Cardiac fibroblast (primary cell): ENCODE results near the gene RUFY4.
"Not testable (repeated sequence)": the region's sequence is repeated elsewhere in the genome, so short reads cannot be mapped to it uniquely, and the experiment has no call there.

Experiments used
- DNase-seq, 2 donors: peaks; one replicate each; pipeline versions ENCODE4 v3.0.0 to v3.0.0-alpha.2; 2010; ENCODE audit warnings: low read depth in 2 of 2
- H3K4me3 ChIP-seq, 2 donors: replicated peaks in 1 of 2; 1 replicate in 1 of 2; 2 replicates in 1 of 2; pipeline ENCODE4 v1.5.1; 2011; ENCODE audit warnings: low read depth in 2 of 2, low read length in 2 of 2, mild to moderate bottlenecking in 2 of 2, moderate library complexity in 1 of 2
- TF ChIP-seq, protein P1 (sequence below): IDR thresholded peaks from one replicate; pipeline ENCODE4 v1.5.1; 2011; ENCODE audit warnings: low read depth, mild to moderate bottlenecking, low read length, inconsistent platforms

Gene RUFY4

DNA sequence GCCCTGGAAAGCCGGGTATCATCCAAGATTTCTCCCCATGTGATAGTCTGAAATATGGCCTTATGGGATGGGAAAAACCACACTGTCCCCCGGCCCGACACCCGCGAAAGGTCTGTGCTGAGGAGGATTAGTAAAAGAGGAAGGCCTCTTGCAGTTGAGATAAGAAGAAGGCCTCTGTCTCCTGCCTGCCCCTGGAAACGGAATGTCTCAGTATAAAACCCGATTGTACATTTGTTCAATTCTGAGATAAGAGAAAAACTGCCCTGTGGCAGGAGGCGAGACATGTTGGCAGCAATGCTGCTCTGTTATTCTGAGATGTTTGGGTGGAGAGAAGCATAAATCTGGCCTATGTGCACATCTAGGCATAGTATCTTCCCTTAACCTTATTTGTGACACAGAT, 26.8 kb downstream of the RUFY4 start:
- TF ChIP-seq, protein P1, sequence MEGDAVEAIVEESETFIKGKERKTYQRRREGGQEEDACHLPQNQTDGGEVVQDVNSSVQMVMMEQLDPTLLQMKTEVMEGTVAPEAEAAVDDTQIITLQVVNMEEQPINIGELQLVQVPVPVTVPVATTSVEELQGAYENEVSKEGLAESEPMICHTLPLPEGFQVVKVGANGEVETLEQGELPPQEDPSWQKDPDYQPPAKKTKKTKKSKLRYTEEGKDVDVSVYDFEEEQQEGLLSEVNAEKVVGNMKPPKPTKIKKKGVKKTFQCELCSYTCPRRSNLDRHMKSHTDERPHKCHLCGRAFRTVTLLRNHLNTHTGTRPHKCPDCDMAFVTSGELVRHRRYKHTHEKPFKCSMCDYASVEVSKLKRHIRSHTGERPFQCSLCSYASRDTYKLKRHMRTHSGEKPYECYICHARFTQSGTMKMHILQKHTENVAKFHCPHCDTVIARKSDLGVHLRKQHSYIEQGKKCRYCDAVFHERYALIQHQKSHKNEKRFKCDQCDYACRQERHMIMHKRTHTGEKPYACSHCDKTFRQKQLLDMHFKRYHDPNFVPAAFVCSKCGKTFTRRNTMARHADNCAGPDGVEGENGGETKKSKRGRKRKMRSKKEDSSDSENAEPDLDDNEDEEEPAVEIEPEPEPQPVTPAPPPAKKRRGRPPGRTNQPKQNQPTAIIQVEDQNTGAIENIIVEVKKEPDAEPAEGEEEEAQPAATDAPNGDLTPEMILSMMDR = no peak
- no peak overlapping the region for H3K4me3 ChIP-seq
- DNase-seq = no peak

DNA sequence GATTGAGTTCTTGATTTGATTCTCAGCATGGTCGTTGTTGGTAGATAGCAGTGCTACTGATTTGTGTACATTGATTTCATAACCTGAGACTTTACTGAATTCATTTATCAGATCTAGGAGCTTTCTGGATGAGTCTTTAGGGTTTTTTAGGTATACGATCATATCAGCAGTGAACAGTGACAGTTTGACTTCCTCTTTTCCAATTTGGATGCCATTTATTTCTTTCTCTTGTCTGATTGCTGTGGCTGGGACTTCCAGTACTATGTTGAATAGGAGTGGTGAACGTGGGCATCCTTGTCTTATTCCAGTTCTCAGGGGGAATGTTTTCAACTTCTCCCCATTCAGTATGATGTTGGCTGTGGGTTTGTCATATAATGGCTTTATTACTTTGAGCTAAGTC, 28.9 kb downstream of the RUFY4 start:
- DNase-seq = no peak
- TF ChIP-seq, protein P1 = no peak

DNA sequence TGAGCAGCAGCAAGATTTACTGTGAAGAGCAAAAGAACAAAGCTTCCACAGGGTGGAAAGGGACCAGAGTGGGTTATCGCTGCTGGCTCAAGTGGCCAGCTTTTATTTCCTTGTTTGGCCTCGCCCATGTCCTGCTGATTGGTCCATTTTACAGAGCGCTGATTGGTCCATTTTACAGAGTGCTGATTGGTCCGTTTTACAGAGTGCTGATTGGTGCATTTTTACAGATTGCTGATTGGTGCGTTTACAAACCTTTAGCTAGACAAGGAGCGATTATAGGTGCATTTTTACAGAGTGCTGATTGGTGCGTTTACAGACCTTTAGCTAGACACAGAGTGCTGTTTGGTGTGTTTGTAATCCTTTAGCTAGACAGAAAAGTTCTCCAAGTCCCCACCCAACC, 39.8 kb downstream of the RUFY4 start:
- DNase-seq = not testable (repeated sequence)

More for the DNA sequence above, 28.9 kb downstream of the RUFY4 start:
- H3K4me3 ChIP-seq = no peak overlapping the region

DNA sequence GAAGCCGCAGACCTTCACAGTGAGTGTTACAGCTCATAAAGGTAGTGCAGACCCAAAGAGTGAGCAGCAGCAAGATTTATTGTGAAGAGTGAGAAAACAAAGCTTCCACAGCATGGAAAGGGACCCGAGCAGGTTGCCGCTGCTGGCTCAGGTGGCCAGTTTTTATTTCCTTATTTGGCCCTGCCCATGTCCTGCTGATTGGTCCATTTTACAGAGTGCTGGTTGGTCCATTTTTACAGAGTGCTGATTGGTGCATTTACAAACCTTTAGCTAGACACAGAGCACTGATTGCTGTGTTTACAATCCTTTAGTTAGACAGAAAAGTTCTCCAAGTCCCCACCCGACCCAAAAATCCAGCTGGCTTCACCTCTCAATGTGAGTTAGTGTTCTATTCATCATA, 52.7 kb downstream of the RUFY4 start:
- H3K4me3 ChIP-seq, DNase-seq: not testable (repeated sequence)

More for the DNA sequence above, 39.8 kb downstream of the RUFY4 start:
- H3K4me3 ChIP-seq = not testable (repeated sequence)

DNA sequence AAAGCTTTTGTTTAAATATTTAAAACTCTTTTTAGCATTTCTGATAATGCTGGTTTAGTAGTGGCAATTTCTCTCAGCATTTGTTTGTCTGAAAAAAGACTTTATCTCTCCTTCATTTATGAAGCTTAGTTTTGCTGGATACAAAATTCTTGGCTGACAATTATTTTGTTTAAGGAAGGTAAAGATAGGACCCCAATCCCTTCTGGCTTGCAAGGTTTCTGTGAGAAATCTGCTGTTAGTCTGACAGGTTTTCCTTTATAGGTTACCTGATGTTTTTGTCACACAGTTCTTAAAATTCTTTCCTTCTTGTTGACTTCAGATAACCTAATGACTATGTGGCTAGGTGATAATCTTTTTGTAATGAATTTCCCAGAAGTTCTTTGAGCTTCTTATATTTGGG, 53.2 kb downstream of the RUFY4 start:
- H3K4me3 ChIP-seq, DNase-seq: not testable (repeated sequence)

DNA sequence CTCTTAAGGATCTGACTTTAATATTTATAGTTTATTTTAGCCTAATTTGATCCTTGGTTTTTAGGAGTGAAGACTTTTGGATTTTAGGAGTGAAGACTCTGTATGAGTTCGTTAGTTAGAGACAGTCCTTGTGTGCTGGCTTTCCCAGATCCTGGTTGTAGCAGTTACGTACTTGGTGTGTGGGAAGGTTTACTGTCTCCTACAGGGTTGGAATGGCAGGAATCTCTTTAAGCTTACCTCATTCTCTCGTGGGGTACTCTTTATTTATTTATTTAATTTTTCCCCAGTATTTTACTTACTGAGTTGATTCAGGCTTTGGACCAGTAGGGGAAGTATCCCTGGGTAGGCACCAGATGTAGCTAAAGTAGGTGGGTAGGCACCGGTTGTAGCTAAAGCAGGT, 54.9 kb downstream of the RUFY4 start:
- TF ChIP-seq, protein P1 = no peak
- H3K4me3 ChIP-seq = no peak overlapping the region
- DNase-seq = no peak

DNA sequence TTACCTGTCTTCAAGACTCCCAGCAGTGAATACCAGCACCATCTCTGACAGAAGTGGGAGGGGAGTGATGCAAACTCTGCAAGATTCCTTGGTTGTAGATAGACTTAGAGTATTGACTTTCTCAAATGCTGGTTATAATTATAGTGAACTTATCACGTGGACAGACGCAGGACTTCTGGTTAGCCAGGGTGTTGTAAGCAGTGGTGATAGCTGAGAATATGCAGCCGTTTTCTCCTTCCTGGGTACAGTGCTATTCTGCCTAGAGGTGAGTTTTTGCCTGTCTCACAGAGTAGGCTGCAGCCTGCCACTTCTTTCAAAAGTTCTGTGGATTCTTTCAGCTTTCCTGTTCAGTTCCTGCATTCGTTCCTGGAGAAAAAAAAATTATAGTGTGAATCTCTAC, 56.0 kb downstream of the RUFY4 start:
- DNase-seq = peak in 1 of 2 donors; percentile 12
- TF ChIP-seq, protein P1 = no peak
- no peak overlapping the region for H3K4me3 ChIP-seq

DNA sequence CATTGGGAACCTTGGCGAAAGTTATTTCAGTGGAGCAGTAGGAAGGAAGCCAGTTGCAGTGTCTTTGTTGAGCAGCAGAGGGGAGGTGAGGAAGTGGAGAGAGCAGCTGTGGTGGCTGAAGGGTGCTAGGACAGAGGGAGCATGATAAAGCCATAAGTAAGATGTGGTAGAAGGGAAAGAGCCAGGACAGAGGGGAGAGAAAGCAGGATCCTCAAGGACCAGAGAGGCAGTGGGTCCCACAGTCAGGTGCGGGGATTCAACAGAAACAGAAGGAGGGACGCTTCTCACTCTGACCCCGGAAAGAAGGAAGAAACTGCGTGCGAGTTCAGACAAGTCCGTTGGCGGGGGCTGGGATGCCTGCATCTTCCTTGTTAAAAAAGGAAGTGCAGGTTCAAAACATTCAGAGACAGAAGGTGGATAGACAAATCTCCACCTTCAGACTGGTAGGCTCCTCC, 56.6 kb downstream of the RUFY4 start, which contains the start of gene CXCR2:
TSS of gene CXCR2 (plus strand) at position 403 of the 455 bp plus-strand sequence. CDS start 8,774 bp downstream, outside the sequence.
- no peak for DNase-seq

More for the DNA sequence above, 56.6 kb downstream of the RUFY4 start, which contains the start of gene CXCR2:
- H3K4me3 ChIP-seq = no peak within 1 kb of the TSS
- TF ChIP-seq, protein P1 = no peak
